ENCODE measurements around the gene TMC6.
"Not testable (repeated sequence)": the region's sequence is repeated elsewhere in the genome, so short reads cannot be mapped to it uniquely, and the experiment has no call there.

TMC6 gene

GRCh38 chr17:78082988-78083387, 45.6 kb downstream of the TMC6 start:
- FAIRE-seq (no peak), DNase-seq (ENCODE audit: low spot score) (no peak)

- not testable (repeated sequence) for DNase-seq (ENCODE audit: low spot score); FAIRE-seq
These were observed 46.1 kb downstream of the TMC6 start for GRCh38 chr17:78082355-78082872.

GRCh38 chr17:78081551-78081950, 47.0 kb downstream of the TMC6 start:
- no peak for DNase-seq (ENCODE audit: low spot score)
- no peak for FAIRE-seq

- DNase-seq (ENCODE audit: low spot score) = no peak
- FAIRE-seq = no peak
These were observed 49.3 kb downstream of the TMC6 start for GRCh38 chr17:78079253-78079652.

- no peak for FAIRE-seq
These were observed 53.0 kb downstream of the TMC6 start for GRCh38 chr17:78075545-78075944.

GRCh38 chr17:78075011-78075410, 53.5 kb downstream of the TMC6 start:
- FAIRE-seq (no peak), DNase-seq (ENCODE audit: low spot score) (no peak)

More at GRCh38 chr17:78075545-78075944, 53.0 kb downstream of the TMC6 start:
- DNase-seq (ENCODE audit: low spot score) = no peak

- peak; percentile 50 for FAIRE-seq
- no peak for DNase-seq (ENCODE audit: low spot score)
These were observed 55.6 kb downstream of the TMC6 start for GRCh38 chr17:78072961-78073360.

GRCh38 chr17:78069695-78070094, 58.9 kb downstream of the TMC6 start:
- FAIRE-seq = no peak
- no peak for DNase-seq (ENCODE audit: low spot score)

GRCh38 chr17:78066976-78067375, 61.6 kb downstream of the TMC6 start:
- FAIRE-seq; DNase-seq (ENCODE audit: low spot score): not testable (repeated sequence)

GRCh38 chr17:78064708-78065107, 63.8 kb downstream of the TMC6 start:
- DNase-seq (ENCODE audit: low spot score) (no peak), FAIRE-seq (no peak)

GRCh38 chr17:78063489-78063888, 65.1 kb downstream of the TMC6 start:
- DNase-seq (ENCODE audit: low spot score) = no peak
- FAIRE-seq = no peak

- no peak for FAIRE-seq
These were observed 66.0 kb downstream of the TMC6 start for GRCh38 chr17:78062596-78062995.

More at GRCh38 chr17:78062596-78062995, 66.0 kb downstream of the TMC6 start:
- DNase-seq (ENCODE audit: low spot score) = no peak

Measured in urothelium cell line (cell line).